H1 (cell line): ENCODE results near the gene KCNMB2. TPM values are rescaled to one million over a fixed set of nuclear protein-coding genes. Genes with fewer than 3 reads are reported as not detected.

Source experiments
- CTCF ChIA-PET: fragments of 300-600 bp; sonication (Branson Sonifier 250); formaldehyde crosslinking; loops from one replicate; lab custom pipeline; 2021; ENCODE audit not compliant: partially characterized antibody; lab: Charles Lee
- POLR2A ChIA-PET: fragments of 300-600 bp; sonication (Branson Sonifier 250); formaldehyde crosslinking; loops from one replicate; lab custom pipeline; 2021; ENCODE audit warnings: inconsistent platforms; ENCODE audit not compliant: partially characterized antibody; lab: Charles Lee
- DNase-seq, 2 experiments: peaks; one replicate each; pipeline versions ENCODE4 v3.0.0 to v3.0.0-alpha.2; 2010 to 2022; ENCODE audit warnings: low spot score in 2 of 2, low read depth in 1 of 2, mixed read lengths in 1 of 2
- FAIRE-seq: peaks from 2 replicates; lab custom pipeline; 2011; peaks lifted over from hg19 to GRCh38; lab: Jason Lieb, UNC
- H2AFZ ChIP-seq: 2 replicates; pipeline ENCODE4 v1.8.1; 2012; ENCODE audit warnings: low read length, inconsistent platforms
- H2AK5ac ChIP-seq: 2 replicates; pipeline ENCODE4 v1.6.1; 2013; ENCODE audit warnings: low read depth, low read length
- H2BK120ac ChIP-seq: replicated peaks from 2 replicates; pipeline ENCODE3; 2013; ENCODE audit warnings: low read depth, low read length, inconsistent platforms
- H2BK12ac ChIP-seq: 2 replicates; pipeline ENCODE4 v1.6.1; 2013; ENCODE audit warnings: low read depth, low read length
- H2BK15ac ChIP-seq: 2 replicates; pipeline ENCODE4 v1.6.1; 2013; ENCODE audit warnings: low read length
- H2BK20ac ChIP-seq: 2 replicates; pipeline ENCODE4 v1.6.1; 2013; ENCODE audit warnings: low read length
- H2BK5ac ChIP-seq: 2 replicates; pipeline ENCODE4 v1.6.1; 2013; ENCODE audit warnings: low read depth, low read length
- H3K14ac ChIP-seq: 2 replicates; pipeline ENCODE4 v1.6.1; 2013; ENCODE audit warnings: inconsistent platforms; ENCODE audit not compliant: insufficient read length
- H3K18ac ChIP-seq: 2 replicates; pipeline ENCODE4 v1.6.1; 2013; ENCODE audit warnings: low read length; ENCODE audit errors: extremely low read depth
- H3K23ac ChIP-seq: 2 replicates; pipeline ENCODE4 v1.6.1; 2013; ENCODE audit warnings: inconsistent platforms; ENCODE audit not compliant: insufficient read length
- H3K23me2 ChIP-seq: 2 replicates; pipeline ENCODE4 v1.6.1; 2013; ENCODE audit warnings: low read depth, low read length
- H3K27ac ChIP-seq: 2 replicates; pipeline ENCODE4 v1.6.1; 2011; ENCODE audit warnings: low read depth, low read length, inconsistent platforms
- H3K27me3 ChIP-seq, 4 experiments: replicated peaks in 1 of 4; 1 replicate in 1 of 4; 2 replicates in 3 of 4; pipeline versions ENCODE4 v1.6.1 to v1.8.1; 2011 to 2013; ENCODE audit warnings: low read length in 3 of 4, mild to moderate bottlenecking in 3 of 4, inconsistent platforms in 2 of 4, mixed read lengths in 2 of 4, moderate library complexity in 1 of 4; ENCODE audit not compliant: control insufficient read depth in 3 of 4, insufficient read depth in 3 of 4; ENCODE audit errors: extremely low read depth in 1 of 4
- H3K36me3 ChIP-seq, 4 experiments: 2 replicates each; pipeline versions ENCODE4 v1.6.1 to v1.8.1; 2011 to 2013; ENCODE audit warnings: mild to moderate bottlenecking in 4 of 4, low read length in 3 of 4, moderate library complexity in 2 of 4, control low read depth in 1 of 4, inconsistent platforms in 1 of 4; ENCODE audit not compliant: insufficient read depth in 4 of 4, control insufficient read depth in 2 of 4
- H3K4ac ChIP-seq: replicated peaks from 2 replicates; pipeline ENCODE3; 2013; ENCODE audit warnings: low read length, low read depth, mixed read lengths, inconsistent platforms; ENCODE audit not compliant: insufficient read length
- H3K4me1 ChIP-seq, 4 experiments: replicated peaks in 1 of 4; 1 replicate in 1 of 4; 2 replicates in 3 of 4; pipeline versions ENCODE4 v1.6.1 to v1.8.1; 2011 to 2013; ENCODE audit warnings: low read length in 3 of 4, inconsistent platforms in 2 of 4, mixed read lengths in 1 of 4; ENCODE audit not compliant: insufficient read depth in 4 of 4, control insufficient read depth in 3 of 4
- H3K4me2 ChIP-seq, 2 experiments: 2 replicates each; pipeline versions ENCODE4 v1.6.1 to v1.8.1; 2011 to 2013; ENCODE audit warnings: low read depth in 2 of 2, low read length in 2 of 2, control low read depth in 1 of 2, inconsistent platforms in 1 of 2, mild to moderate bottlenecking in 1 of 2; ENCODE audit not compliant: insufficient read depth in 1 of 2
- H3K4me3 ChIP-seq, 4 experiments: fragments of 200-600, 300-600 bp in 1 of 4; sonication (generic), shearing (Covaris generic), sonication (Bioruptor Twin) in 1 of 4; 2 replicates each; pipeline versions ENCODE4 v1.5.1 to v1.8.1; 2011 to 2016; ENCODE audit warnings: low read length in 4 of 4, low read depth in 3 of 4, control low read depth in 2 of 4, inconsistent platforms in 2 of 4, mild to moderate bottlenecking in 2 of 4, mixed read lengths in 1 of 4, moderate library complexity in 1 of 4; ENCODE audit not compliant: insufficient read depth in 2 of 4; ENCODE audit errors: extremely low read depth in 1 of 4
- H3K56ac ChIP-seq: replicated peaks from 2 replicates; pipeline ENCODE3; 2013; ENCODE audit warnings: low read depth, mild to moderate bottlenecking, mixed read lengths, low read length, inconsistent platforms; ENCODE audit not compliant: insufficient read length
- H3K79me1 ChIP-seq: 2 replicates; pipeline ENCODE4 v1.6.1; 2013; ENCODE audit warnings: low read depth, low read length, control low read depth
- H3K79me2 ChIP-seq, 2 experiments: 2 replicates each; pipeline versions ENCODE4 v1.6.1 to v1.8.1; 2012 to 2013; ENCODE audit warnings: low read length in 2 of 2, mild to moderate bottlenecking in 2 of 2, inconsistent platforms in 1 of 2; ENCODE audit not compliant: insufficient read depth in 2 of 2, control insufficient read depth in 1 of 2
- H3K9ac ChIP-seq, 4 experiments: replicated peaks in 1 of 4; 1 replicate in 1 of 4; 2 replicates in 3 of 4; pipeline versions ENCODE4 v1.6.1 to v1.8.1; 2011 to 2013; ENCODE audit warnings: low read depth in 3 of 4, low read length in 3 of 4, control low read depth in 2 of 4, mild to moderate bottlenecking in 2 of 4, moderate library complexity in 2 of 4, inconsistent platforms in 1 of 4; ENCODE audit errors: extremely low read depth in 1 of 4
- H3K9me3 ChIP-seq, 2 experiments: 2 replicates each; pipeline versions ENCODE4 v1.6.1 to v1.8.1; 2012 to 2013; ENCODE audit warnings: mild to moderate bottlenecking in 2 of 2, moderate library complexity in 2 of 2, control low read depth in 1 of 2, inconsistent platforms in 1 of 2, low read depth in 1 of 2, low read length in 1 of 2, mixed read lengths in 1 of 2; ENCODE audit not compliant: insufficient read depth in 2 of 2
- H4K20me1 ChIP-seq, 2 experiments: replicated peaks in 1 of 2; 2 replicates each; pipeline versions ENCODE3 to v1.8.1; 2011 to 2013; ENCODE audit warnings: inconsistent platforms in 2 of 2, low read length in 2 of 2, mild to moderate bottlenecking in 1 of 2; ENCODE audit not compliant: insufficient read depth in 2 of 2, control insufficient read depth in 1 of 2
- H4K5ac ChIP-seq: 2 replicates; pipeline ENCODE4 v1.6.1; 2013; ENCODE audit warnings: low read length, low read depth, mixed read lengths, inconsistent platforms; ENCODE audit not compliant: insufficient read length
- H4K8ac ChIP-seq: 2 replicates; pipeline ENCODE4 v1.8.0; 2013; ENCODE audit warnings: mild to moderate bottlenecking, moderate library complexity, low read length, inconsistent platforms; ENCODE audit not compliant: insufficient read depth; ENCODE audit errors: extremely low read depth
- H4K91ac ChIP-seq: replicated peaks from 2 replicates; pipeline ENCODE3; 2013; ENCODE audit warnings: low read length, mixed read lengths, inconsistent platforms; ENCODE audit not compliant: insufficient read length
- BACH1 ChIP-seq: IDR thresholded peaks from 2 replicates; pipeline ENCODE4 v1.6.1; 2012; ENCODE audit warnings: low read length, improper control_type of control experiment
- CREB1 ChIP-seq: IDR thresholded peaks from 2 replicates; pipeline ENCODE4 v1.6.1; 2012; ENCODE audit warnings: inconsistent platforms
- GABPA ChIP-seq: IDR thresholded peaks from 2 replicates; pipeline ENCODE4 v1.6.1; 2011; ENCODE audit warnings: mild to moderate bottlenecking, low read length, moderate library complexity, borderline replicate concordance; ENCODE audit not compliant: insufficient read depth
- HDAC2 ChIP-seq, 2 experiments: fragments of 300-600 bp in 1 of 2; sonication (generic) in 1 of 2; IDR thresholded peaks; 2 replicates each; pipeline ENCODE4 v1.6.1; 2011 to 2012; ENCODE audit warnings: low read depth in 2 of 2, low read length in 2 of 2, mild to moderate bottlenecking in 2 of 2, moderate library complexity in 2 of 2, borderline replicate concordance in 1 of 2, inconsistent platforms in 1 of 2
- HDAC6 ChIP-seq: IDR thresholded peaks from one replicate; pipeline ENCODE4 v1.7.1; 2012; ENCODE audit warnings: low read depth, mild to moderate bottlenecking, inconsistent platforms, low read length, moderate library complexity
- RXRA ChIP-seq: IDR thresholded peaks from 2 replicates; pipeline ENCODE4 v1.6.1; 2011; ENCODE audit warnings: low read depth, mild to moderate bottlenecking, low read length, moderate library complexity; ENCODE audit not compliant: insufficient read depth
- SRF ChIP-seq: IDR thresholded peaks from 2 replicates; pipeline ENCODE4 v1.6.1; 2011; ENCODE audit warnings: mild to moderate bottlenecking, low read depth, low read length, moderate library complexity
- TBP ChIP-seq: IDR thresholded peaks from 2 replicates; pipeline ENCODE4 v1.6.1; 2011; ENCODE audit warnings: low read depth, low read length, improper control_type of control experiment
- WGBS, 2 experiments: shearing (Covaris generic) in 1 of 2; methylation state at CpG; one replicate each; pipeline versions ENCODE4 v1.1.6 to v1.1.7; 2013 to 2015; ENCODE audit warnings: low lambda C conversion rate in 2 of 2, mixed read lengths in 2 of 2, inconsistent platforms in 1 of 2, low coverage in 1 of 2, missing lambda C conversion rate in 1 of 2; ENCODE audit not compliant: insufficient replicate concordance in 2 of 2, insufficient coverage in 1 of 2, insufficient read length in 1 of 2; ENCODE audit errors: extremely low coverage in 1 of 2, missing lambda C conversion rate in 1 of 2; 5-methylcytosine and 5-hydroxymethylcytosine counted together
- polyA plus RNA-seq, 7 experiments: library from polyadenylated mRNA; depleted of rRNA in 3 of 7; stranded (reverse) in 5 of 7; unstranded in 2 of 7; fragments of >200 nt in 5 of 7; fragments of 200-250 nt in 2 of 7; gene quantifications; 1 replicate in 5 of 7; 2 replicates in 1 of 7; 4 replicates in 1 of 7; pipeline versions ENCODE4 v1.2.1 to v1.2.3, GENCODE V29; 2011 to 2013; ENCODE audit warnings: missing spikeins in 2 of 7, mixed read lengths in 2 of 7
- total RNA-seq: library from RNA; stranded (reverse); fragmentation: NEBNext Ultra II Directional; extraction: Animal tissue kit (Norgen Biotek cat#: 25700); gene quantifications from 2 replicates; pipeline ENCODE4 v1.2.1, GENCODE V29; 2021

Gene KCNMB2
- total and polyA plus RNA-seq, 2 of the 8 experiments (the other 6 are each of a cell fraction or from before 2014, with no cell fraction given), result not detected

- Histone ChIP-seq H3K4ac (no peak overlapping the region), H2BK20ac (no peak overlapping the region), H3K27me3 (no peaks in the 10 kb centered on the region), H3K36me3 (no peaks in the 10 kb centered on the region), H3K27ac (no peak overlapping the region), H4K5ac (no peak overlapping the region), H2AK5ac (no peak overlapping the region), H2BK12ac (no peak overlapping the region), H3K14ac (no peak overlapping the region), H4K91ac (no peak overlapping the region), H3K9ac (no peak overlapping the region), H2BK120ac (no peak overlapping the region), H3K4me2 (no peak overlapping the region), H3K4me1 (no peaks in the 10 kb centered on the region), H2BK5ac (no peak overlapping the region), H2BK15ac (no peak overlapping the region), H3K18ac (no peak overlapping the region; the same call in 1 of the 2 replicates), H3K23me2 (no peaks in the 10 kb centered on the region), H3K4me3 (no peak overlapping the region), H4K8ac (no peak overlapping the region), H4K20me1 (no peaks in the 10 kb centered on the region), H2AFZ (no peak overlapping the region), H3K56ac (no peak overlapping the region), H3K79me2 (no peaks in the 10 kb centered on the region), H3K23ac (no peak overlapping the region), H3K79me1 (no peaks in the 10 kb centered on the region), H3K9me3 (no peaks in the 10 kb centered on the region)
- DNase-seq, result no peak
- CTCF ChIA-PET, result interaction anchor here (0.7 to 1.5 kb wide), 6 partner anchors 13 to 343 kb away, joined by 3 to 5 read pairs (median 3); no protein-coding TSS in a partner anchor
- TF ChIP-seq GABPA (no peak), SRF (no peak), RXRA (no peak), CREB1 (no peak), TBP (no peak), BACH1 (no peak), HDAC2 (IDR thresholded peaks at IDR 0.05; ENCODE audit: borderline replicate concordance in 1 of 2, low read depth in 2 of 2, low read length in 2 of 2) (no peak), HDAC6 (no peak)
- POLR2A ChIA-PET, result interaction anchor here (0.6 kb wide), 1 partner anchor 53 kb away, joined by 3 read pairs; no protein-coding TSS in a partner anchor
- WGBS, 2 experiments, result 76% methylated on average over 3 of the region's 3 CpGs; no CpG with 5 or more reads in 1 of the 2 experiments
- no peak for FAIRE-seq
Observed at GRCh38 chr3:178623666-178624255, 87.5 kb downstream of the KCNMB2 start.
